ENCODE measurements around the gene NRG2.

- TF ChIP-seq POLR2A (IDR thresholded peaks at IDR 0.05) = no peak
- TF ChIP-seq, protein P1, sequence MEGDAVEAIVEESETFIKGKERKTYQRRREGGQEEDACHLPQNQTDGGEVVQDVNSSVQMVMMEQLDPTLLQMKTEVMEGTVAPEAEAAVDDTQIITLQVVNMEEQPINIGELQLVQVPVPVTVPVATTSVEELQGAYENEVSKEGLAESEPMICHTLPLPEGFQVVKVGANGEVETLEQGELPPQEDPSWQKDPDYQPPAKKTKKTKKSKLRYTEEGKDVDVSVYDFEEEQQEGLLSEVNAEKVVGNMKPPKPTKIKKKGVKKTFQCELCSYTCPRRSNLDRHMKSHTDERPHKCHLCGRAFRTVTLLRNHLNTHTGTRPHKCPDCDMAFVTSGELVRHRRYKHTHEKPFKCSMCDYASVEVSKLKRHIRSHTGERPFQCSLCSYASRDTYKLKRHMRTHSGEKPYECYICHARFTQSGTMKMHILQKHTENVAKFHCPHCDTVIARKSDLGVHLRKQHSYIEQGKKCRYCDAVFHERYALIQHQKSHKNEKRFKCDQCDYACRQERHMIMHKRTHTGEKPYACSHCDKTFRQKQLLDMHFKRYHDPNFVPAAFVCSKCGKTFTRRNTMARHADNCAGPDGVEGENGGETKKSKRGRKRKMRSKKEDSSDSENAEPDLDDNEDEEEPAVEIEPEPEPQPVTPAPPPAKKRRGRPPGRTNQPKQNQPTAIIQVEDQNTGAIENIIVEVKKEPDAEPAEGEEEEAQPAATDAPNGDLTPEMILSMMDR (IDR thresholded peaks at IDR 0.05) = no peak
Measured at GRCh38 chr5:140005145-140005591, 37.9 kb downstream of the NRG2 start.

All from adrenal gland (tissue), 5 donors.